ENCODE data around the gene PGM3. TPM values are rescaled to one million over a fixed set of nuclear protein-coding genes. Genes with fewer than 3 reads are reported as not detected.

The PGM3 gene
- total RNA-seq, 1 donor from 2014 or later, result 58.5 TPM

DNA sequence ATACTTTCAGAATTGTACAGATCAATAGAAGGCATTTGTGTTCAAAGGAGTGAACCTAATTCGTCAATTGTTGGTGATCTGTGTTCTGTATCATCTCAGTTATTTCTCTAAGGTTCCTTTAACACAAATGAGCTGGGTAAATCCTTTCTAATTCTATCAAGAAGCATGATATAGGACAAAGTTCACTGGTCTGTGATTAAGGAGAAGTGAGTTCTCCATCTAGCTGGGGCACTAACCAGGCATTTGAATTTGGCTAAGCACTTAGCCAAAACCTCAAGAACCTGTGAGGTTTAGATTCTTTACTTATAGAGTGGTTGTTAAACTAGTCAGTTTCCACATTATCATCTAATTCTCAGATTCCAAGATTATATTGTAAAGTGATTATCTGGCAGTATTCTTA lies 75.3 kb downstream of the PGM3 start:
- DNase-seq, result no peak

Other genes starting within 250 kb of the PGM3 start
- gene UBE3D, start 127.4 kb downstream of the PGM3 start, total RNA-seq, result 25.9 TPM
- gene DOP1A, start 125.6 kb downstream of the PGM3 start, total RNA-seq, result 96.1 TPM
- 9.4 TPM for gene RWDD2A, start 92 bp upstream of the PGM3 start, total RNA-seq
- gene ME1, start 237.8 kb upstream of the PGM3 start, total RNA-seq, result 1.4 TPM

All from occipital lobe (tissue), 2 donors.